Skeletal muscle tissue (tissue), 4 donors: ENCODE data around the gene CCDC171. TPM values are rescaled to one million over a fixed set of nuclear protein-coding genes. Genes with fewer than 3 reads are reported as not detected.

Experiments used
- H3K27ac ChIP-seq: one replicate; pipeline ENCODE4 v1.7.0; 2013; ENCODE audit warnings: mild to moderate bottlenecking, low read depth, low read length, inconsistent platforms
- H3K27me3 ChIP-seq, 3 donors: one replicate each; pipeline ENCODE4 v1.7.0; 2013; ENCODE audit warnings: low read length in 3 of 3; ENCODE audit not compliant: control insufficient read depth in 3 of 3, insufficient read depth in 3 of 3
- H3K36me3 ChIP-seq, 3 donors: one replicate each; pipeline ENCODE4 v1.7.0; 2013; ENCODE audit warnings: low read length in 3 of 3; ENCODE audit not compliant: control insufficient read depth in 3 of 3, insufficient read depth in 3 of 3
- H3K4me1 ChIP-seq, 3 donors: one replicate each; pipeline ENCODE4 v1.7.0; 2013; ENCODE audit warnings: low read length in 3 of 3, mild to moderate bottlenecking in 3 of 3; ENCODE audit not compliant: control insufficient read depth in 3 of 3, insufficient read depth in 3 of 3
- H3K4me3 ChIP-seq, 3 donors: one replicate each; pipeline ENCODE4 v1.7.0; 2013; ENCODE audit warnings: low read length in 3 of 3
- H3K9ac ChIP-seq, 3 donors: one replicate each; pipeline ENCODE4 v1.7.0; 2013; ENCODE audit warnings: low read length in 3 of 3, mild to moderate bottlenecking in 3 of 3, moderate library complexity in 2 of 3, low read depth in 1 of 3
- H3K9me3 ChIP-seq, 3 donors: one replicate each; pipeline ENCODE4 v1.7.0; 2013; ENCODE audit warnings: low read length in 3 of 3; ENCODE audit not compliant: control insufficient read depth in 3 of 3
- total RNA-seq: library from RNA; depleted of rRNA; stranded (reverse); fragments of >200 nt; gene quantifications from one replicate; pipeline ENCODE4 v1.2.3, GENCODE V29; 2014
- donor health status: Osteomylitis.

The CCDC171 gene
- total RNA-seq, 1 donor from 2014 or later = 5.7 TPM

- H3K27ac ChIP-seq = no peak overlapping the region
- no peak overlapping the region for H3K9ac ChIP-seq
- no peaks in the 10 kb centered on the region for H3K9me3 ChIP-seq
- no peak overlapping the region for H3K4me3 ChIP-seq
- no peaks in the 10 kb centered on the region for H3K4me1 ChIP-seq
- H3K36me3 ChIP-seq = no peaks in the 10 kb centered on the region
- no peaks in the 10 kb centered on the region for H3K27me3 ChIP-seq
Observed at GRCh38 chr9:15961217-15961616, 408.4 kb downstream of the CCDC171 start.

GRCh38 chr9:15965246-15965745, 412.5 kb downstream of the CCDC171 start:
- H3K9me3 ChIP-seq = no peaks in the 10 kb centered on the region
- no peaks in the 10 kb centered on the region for H3K36me3 ChIP-seq
- no peaks in the 10 kb centered on the region for H3K27me3 ChIP-seq
- H3K9ac ChIP-seq = no peak overlapping the region
- H3K27ac ChIP-seq = no peak overlapping the region
- H3K4me3 ChIP-seq = no peak overlapping the region
- H3K4me1 ChIP-seq = no peaks in the 10 kb centered on the region

GRCh38 chr9:15966471-15966870, 413.6 kb downstream of the CCDC171 start:
- Histone ChIP-seq H3K4me3 (no peak overlapping the region), H3K9me3 (no peaks in the 10 kb centered on the region), H3K36me3 (no peaks in the 10 kb centered on the region), H3K9ac (no peak overlapping the region), H3K27ac (no peak overlapping the region), H3K27me3 (no peaks in the 10 kb centered on the region), H3K4me1 (no peaks in the 10 kb centered on the region)

GRCh38 chr9:15967068-15967467, 414.2 kb downstream of the CCDC171 start:
- H3K27me3 ChIP-seq = no peaks in the 10 kb centered on the region
- H3K9me3 ChIP-seq = no peaks in the 10 kb centered on the region
- H3K4me1 ChIP-seq = no peaks in the 10 kb centered on the region
- H3K36me3 ChIP-seq = no peaks in the 10 kb centered on the region
- no peak overlapping the region for H3K27ac ChIP-seq
- no peak overlapping the region for H3K9ac ChIP-seq
- no peak overlapping the region for H3K4me3 ChIP-seq

- Histone ChIP-seq H3K4me3 (no peak overlapping the region), H3K27ac (no peak overlapping the region), H3K9me3 (no peaks in the 10 kb centered on the region), H3K27me3 (no peaks in the 10 kb centered on the region), H3K4me1 (no peaks in the 10 kb centered on the region), H3K36me3 (no peaks in the 10 kb centered on the region), H3K9ac (no peak overlapping the region)
Observed at GRCh38 chr9:15972760-15973159, 419.9 kb downstream of the CCDC171 start.

- Histone ChIP-seq H3K4me1 (no peaks in the 10 kb centered on the region), H3K9ac (no peak overlapping the region), H3K4me3 (no peak overlapping the region), H3K27ac (no peak overlapping the region), H3K36me3 (no peaks in the 10 kb centered on the region), H3K9me3 (no peaks in the 10 kb centered on the region), H3K27me3 (no peaks in the 10 kb centered on the region)
Observed at GRCh38 chr9:15975101-15975778, 422.4 kb downstream of the CCDC171 start.

- Histone ChIP-seq H3K36me3 (no peaks in the 10 kb centered on the region), H3K9me3 (no peaks in the 10 kb centered on the region), H3K4me1 (no peaks in the 10 kb centered on the region), H3K27me3 (no peaks in the 10 kb centered on the region), H3K4me3 (no peak overlapping the region), H3K27ac (no peak overlapping the region), H3K9ac (no peak overlapping the region)
Observed at GRCh38 chr9:15977438-15977837, 424.6 kb downstream of the CCDC171 start.

- H3K4me3 ChIP-seq = no peak overlapping the region
- H3K9ac ChIP-seq = no peak overlapping the region
- no peak overlapping the region for H3K27ac ChIP-seq
- H3K36me3 ChIP-seq = no peaks in the 10 kb centered on the region
- no peaks in the 10 kb centered on the region for H3K27me3 ChIP-seq
- no peaks in the 10 kb centered on the region for H3K9me3 ChIP-seq
- no peaks in the 10 kb centered on the region for H3K4me1 ChIP-seq
Observed at GRCh38 chr9:15982182-15982581, 429.3 kb downstream of the CCDC171 start.

GRCh38 chr9:15999422-16000339, 446.8 kb downstream of the CCDC171 start:
- Histone ChIP-seq H3K27me3 (no peaks in the 10 kb centered on the region), H3K9me3 (peaks cover 0 to 4% (median 0%) of the 10 kb centered on the region in 3 donors), H3K9ac (no peak overlapping the region), H3K4me3 (no peak overlapping the region), H3K27ac (no peak overlapping the region), H3K4me1 (no peaks in the 10 kb centered on the region), H3K36me3 (no peaks in the 10 kb centered on the region)

GRCh38 chr9:16000811-16001210, 448.0 kb downstream of the CCDC171 start:
- Histone ChIP-seq H3K9ac (no peak overlapping the region), H3K36me3 (no peaks in the 10 kb centered on the region), H3K9me3 (no peaks in the 10 kb centered on the region), H3K4me3 (no peak overlapping the region), H3K27me3 (no peaks in the 10 kb centered on the region), H3K4me1 (no peaks in the 10 kb centered on the region), H3K27ac (no peak overlapping the region)
